OCI-LY7 (cell line): ENCODE measurements around the gene LRRC8D.

ENCODE experiments used
- EZH2phosphoT487 ChIP-seq: fragments of 200-600 bp; sonication (generic); IDR thresholded peaks from 2 replicates; pipeline ENCODE4 v1.6.1; 2018; ENCODE audit warnings: low read depth, borderline replicate concordance, mild to moderate bottlenecking, mixed run types, antibody characterized with exemption, low read length, moderate library complexity, mixed read lengths
- TF ChIP-seq, protein P1 (sequence below): fragments of 200-600 bp; sonication (generic); conservative IDR thresholded peaks from 2 replicates; pipeline ENCODE4 v1.5.1; 2014; ENCODE audit warnings: mild to moderate bottlenecking, antibody characterized with exemption, low read length, moderate library complexity, mixed read lengths

DNA sequence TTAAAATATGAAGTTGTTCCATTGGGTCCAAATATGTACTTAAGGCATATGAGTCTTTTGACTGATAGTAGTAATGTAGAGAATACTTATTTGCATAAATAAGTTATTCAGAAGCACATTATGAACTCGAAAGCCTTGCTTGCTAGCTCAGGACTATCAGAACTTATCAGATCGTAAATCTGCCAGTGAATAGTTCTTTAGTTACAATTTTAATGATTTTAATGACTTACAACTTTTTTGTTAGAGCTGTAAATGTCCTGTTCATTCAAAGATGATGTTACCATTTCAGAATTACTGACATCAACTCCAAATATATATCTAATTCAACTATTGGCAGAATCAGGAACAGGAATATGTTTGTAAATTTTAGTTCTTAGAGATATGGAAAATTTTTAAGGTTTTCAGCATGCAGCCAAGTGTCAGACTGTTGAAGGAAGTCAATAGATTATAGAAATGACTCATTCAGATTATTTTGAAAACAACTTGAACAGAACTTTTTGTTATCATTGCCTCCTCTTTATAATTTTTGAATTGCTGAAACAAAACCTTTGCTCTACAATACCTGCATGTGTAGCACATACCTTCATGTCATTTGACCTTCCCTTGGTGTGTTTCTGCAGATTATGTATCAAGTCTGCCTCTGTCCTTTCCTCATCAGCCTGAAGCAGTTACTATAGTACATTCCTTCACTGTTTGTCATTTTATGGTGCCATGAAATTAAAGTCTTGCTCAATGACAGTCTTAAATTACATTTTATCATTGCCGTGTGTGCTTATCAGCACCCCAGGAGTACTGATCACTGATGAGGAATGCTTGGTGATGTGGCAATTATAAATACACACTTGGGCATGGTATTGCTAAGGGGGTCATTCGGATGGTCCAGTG is 44.9 kb downstream of the LRRC8D start:
- TF ChIP-seq, protein P1, sequence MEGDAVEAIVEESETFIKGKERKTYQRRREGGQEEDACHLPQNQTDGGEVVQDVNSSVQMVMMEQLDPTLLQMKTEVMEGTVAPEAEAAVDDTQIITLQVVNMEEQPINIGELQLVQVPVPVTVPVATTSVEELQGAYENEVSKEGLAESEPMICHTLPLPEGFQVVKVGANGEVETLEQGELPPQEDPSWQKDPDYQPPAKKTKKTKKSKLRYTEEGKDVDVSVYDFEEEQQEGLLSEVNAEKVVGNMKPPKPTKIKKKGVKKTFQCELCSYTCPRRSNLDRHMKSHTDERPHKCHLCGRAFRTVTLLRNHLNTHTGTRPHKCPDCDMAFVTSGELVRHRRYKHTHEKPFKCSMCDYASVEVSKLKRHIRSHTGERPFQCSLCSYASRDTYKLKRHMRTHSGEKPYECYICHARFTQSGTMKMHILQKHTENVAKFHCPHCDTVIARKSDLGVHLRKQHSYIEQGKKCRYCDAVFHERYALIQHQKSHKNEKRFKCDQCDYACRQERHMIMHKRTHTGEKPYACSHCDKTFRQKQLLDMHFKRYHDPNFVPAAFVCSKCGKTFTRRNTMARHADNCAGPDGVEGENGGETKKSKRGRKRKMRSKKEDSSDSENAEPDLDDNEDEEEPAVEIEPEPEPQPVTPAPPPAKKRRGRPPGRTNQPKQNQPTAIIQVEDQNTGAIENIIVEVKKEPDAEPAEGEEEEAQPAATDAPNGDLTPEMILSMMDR: no peak
- TF ChIP-seq EZH2phosphoT487: no peak
